Smooth muscle cell (in vitro differentiated cells): ENCODE measurements around the gene SPIB. TPM values are rescaled to one million over a fixed set of nuclear protein-coding genes. Genes with fewer than 3 reads are reported as not detected.

ENCODE experiments used
- DNase-seq: peaks from one replicate; lab custom pipeline; 2025; ENCODE audit not compliant: unreplicated experiment; lab: John Stamatoyannopoulos, UW
- H2AFZ ChIP-seq: fragments of 200-600 bp; sonication (generic); 2 replicates; pipeline ENCODE4 v1.6.0; 2016; ENCODE audit warnings: antibody characterized with exemption, low read depth, mild to moderate bottlenecking
- H3F3A ChIP-seq: fragments of 200-600 bp; sonication (generic); 2 replicates; pipeline ENCODE4 v1.6.0; 2017; ENCODE audit warnings: antibody characterized with exemption, low read depth
- H3K27ac ChIP-seq: fragments of 200-600 bp; sonication (generic); 2 replicates; pipeline ENCODE4 v1.5.1; 2016; ENCODE audit warnings: low read depth, mild to moderate bottlenecking
- H3K27me3 ChIP-seq: fragments of 200-600 bp; sonication (generic); 2 replicates; pipeline ENCODE4 v1.6.1; 2016; ENCODE audit warnings: low read depth, mild to moderate bottlenecking
- H3K36me3 ChIP-seq: fragments of 200-600 bp; sonication (generic); 2 replicates; pipeline ENCODE4 v1.5.1; 2016; ENCODE audit warnings: low read depth
- H3K4me1 ChIP-seq: fragments of 200-600 bp; sonication (generic); 2 replicates; pipeline ENCODE4 v1.5.1; 2016; ENCODE audit warnings: low read depth
- H3K4me2 ChIP-seq: fragments of 200-600 bp; sonication (generic); 2 replicates; pipeline ENCODE4 v1.6.0; 2016; ENCODE audit warnings: mild to moderate bottlenecking
- H3K4me3 ChIP-seq: fragments of 200-600 bp; sonication (generic); 2 replicates; pipeline ENCODE4 v1.5.1; 2016; ENCODE audit warnings: mild to moderate bottlenecking
- H3K79me2 ChIP-seq: fragments of 200-600 bp; sonication (generic); 2 replicates; pipeline ENCODE4 v1.6.0; 2016; ENCODE audit warnings: low read depth, mild to moderate bottlenecking
- H3K9ac ChIP-seq: fragments of 200-600 bp; sonication (generic); 2 replicates; pipeline ENCODE4 v1.6.0; 2016; ENCODE audit warnings: low read depth
- H3K9me3 ChIP-seq: fragments of 200-600 bp; sonication (generic); replicated peaks from 2 replicates; pipeline ENCODE4 v1.5.1; 2016; ENCODE audit warnings: low read depth
- H4K20me1 ChIP-seq: fragments of 200-600 bp; sonication (generic); 2 replicates; pipeline ENCODE4 v1.6.0; 2016; ENCODE audit warnings: low read depth
- CTCF ChIP-seq: fragments of 200-600 bp; sonication (generic); IDR thresholded peaks from 2 replicates; pipeline ENCODE4 v1.5.1; 2017; ENCODE audit warnings: borderline replicate concordance, mild to moderate bottlenecking, antibody characterized with exemption; ENCODE audit not compliant: insufficient read depth, poor library complexity, severe bottlenecking
- WGBS: methylation state at CpG from one replicate; pipeline ENCODE4 v1.1.7; 2016; ENCODE audit warnings: low lambda C conversion rate; 5-methylcytosine and 5-hydroxymethylcytosine counted together
- polyA plus RNA-seq: library from polyadenylated mRNA; unstranded; fragments of >200 nt; fragmentation: Nextera tagmentation; extraction: Ambion mirVana; gene quantifications from 2 replicates; pipeline ENCODE4 v1.2.1, GENCODE V29; 2016
- total RNA-seq: library from RNA; depleted of rRNA; stranded (reverse); fragments of >200 nt; gene quantifications from 2 replicates; pipeline ENCODE4 v1.2.3, GENCODE V29; 2014

Gene SPIB
- total and polyA plus RNA-seq, 2 experiments from 2014 or later = not detected

- 92% methylated on average over 19 of the region's 19 CpGs for WGBS
- no peak for DNase-seq
- Histone ChIP-seq H3K9me3 (no peaks in the 10 kb centered on the region), H3K4me2 (no peak overlapping the region), H3F3A (no peaks in the 10 kb centered on the region), H3K4me3 (no peak overlapping the region), H4K20me1 (no peaks in the 10 kb centered on the region), H3K9ac (no peak overlapping the region), H2AFZ (no peak overlapping the region), H3K79me2 (no peaks in the 10 kb centered on the region), H3K27ac (no peak overlapping the region), H3K36me3 (no peaks in the 10 kb centered on the region), H3K4me1 (peaks cover 9% of the 10 kb centered on the region), H3K27me3 (no peaks in the 10 kb centered on the region)
- no peak for TF ChIP-seq CTCF
Observed at GRCh38 chr19:50433201-50434180, 14.8 kb downstream of the SPIB start.

GRCh38 chr19:50434525-50434924, 15.8 kb downstream of the SPIB start:
- WGBS = 67% methylated on average over 11 of the region's 12 CpGs
- Histone ChIP-seq H3K4me2 (no peak overlapping the region), H4K20me1 (no peaks in the 10 kb centered on the region), H3K27me3 (no peaks in the 10 kb centered on the region), H2AFZ (no peak overlapping the region), H3K4me3 (no peak overlapping the region), H3F3A (no peaks in the 10 kb centered on the region), H3K36me3 (no peaks in the 10 kb centered on the region), H3K9ac (no peak overlapping the region), H3K79me2 (no peaks in the 10 kb centered on the region), H3K4me1 (peaks cover 9% of the 10 kb centered on the region), H3K9me3 (no peaks in the 10 kb centered on the region), H3K27ac (no peak overlapping the region)
- TF ChIP-seq CTCF = no peak
- DNase-seq = no peak

- H3K4me1 ChIP-seq = peaks cover 9% of the 10 kb centered on the region
- no peak overlapping the region for H2AFZ ChIP-seq
- no peaks in the 10 kb centered on the region for H3K79me2 ChIP-seq
- H4K20me1 ChIP-seq = no peaks in the 10 kb centered on the region
- no peak overlapping the region for H3K4me2 ChIP-seq
- H3K27me3 ChIP-seq = no peaks in the 10 kb centered on the region
- no peaks in the 10 kb centered on the region for H3K9me3 ChIP-seq
- no peaks in the 10 kb centered on the region for H3K36me3 ChIP-seq
- no peak overlapping the region for H3K27ac ChIP-seq
- no peak for TF ChIP-seq CTCF
- no peak overlapping the region for H3K4me3 ChIP-seq
- WGBS = 91% methylated on average over 17 of the region's 17 CpGs
- no peak overlapping the region for H3K9ac ChIP-seq
- DNase-seq = no peak
- H3F3A ChIP-seq = no peaks in the 10 kb centered on the region
Observed at GRCh38 chr19:50435221-50435620, 16.5 kb downstream of the SPIB start.

GRCh38 chr19:50435627-50436026, 16.9 kb downstream of the SPIB start:
- Histone ChIP-seq H3K9me3 (no peaks in the 10 kb centered on the region), H3K36me3 (no peaks in the 10 kb centered on the region), H2AFZ (no peak overlapping the region), H3K4me1 (peaks cover 9% of the 10 kb centered on the region), H3K79me2 (no peaks in the 10 kb centered on the region), H3K27me3 (no peaks in the 10 kb centered on the region), H3K4me3 (no peak overlapping the region), H3K9ac (no peak overlapping the region), H3K27ac (no peak overlapping the region), H3F3A (no peaks in the 10 kb centered on the region), H3K4me2 (no peak overlapping the region), H4K20me1 (no peaks in the 10 kb centered on the region)
- 92% methylated on average over 12 of the region's 12 CpGs for WGBS
- DNase-seq = no peak
- no peak for TF ChIP-seq CTCF
